Body of pancreas (tissue), 4 donors: ENCODE data around the gene SIK3. TPM values are rescaled to one million over a fixed set of nuclear protein-coding genes. Genes with fewer than 3 reads are reported as not detected.

Source experiments
- ATAC-seq: fragments of 150-250 bp; one replicate; pipeline ENCODE4 v1.9.1; 2016
- DNase-seq, 4 donors: peaks; one replicate each; pipeline ENCODE4 v3.0.0-alpha.2; 2019
- H3K27ac ChIP-seq, 4 donors: fragments of 200-600 bp; sonication (generic); 1 replicate in 3 of 4; 2 replicates in 1 of 4; pipeline versions ENCODE4 v1.5.1 to v1.6.1; 2016 to 2019; ENCODE audit warnings: mild to moderate bottlenecking in 1 of 4, mixed read lengths in 1 of 4, moderate library complexity in 1 of 4
- H3K27me3 ChIP-seq, 2 donors: fragments of 200-600 bp; sonication (generic); one replicate each; pipeline ENCODE4 v1.6.0; 2016; ENCODE audit warnings: mild to moderate bottlenecking in 1 of 2
- H3K36me3 ChIP-seq, 2 donors: fragments of 200-600 bp; sonication (generic); replicated peaks in 1 of 2; 2 replicates each; pipeline ENCODE4 v1.5.1; 2016; ENCODE audit warnings: low read depth in 2 of 2; ENCODE audit not compliant: insufficient read depth in 1 of 2
- H3K4me1 ChIP-seq: fragments of 200-600 bp; sonication (generic); one replicate; pipeline ENCODE4 v1.6.0; 2016
- H3K4me3 ChIP-seq, 2 donors: fragments of 200-600 bp; sonication (generic); 1 replicate in 1 of 2; 2 replicates in 1 of 2; pipeline ENCODE4 v1.5.1; 2016 to 2019
- H3K9me3 ChIP-seq, 3 donors: fragments of 200-600 bp; sonication (generic); 1 replicate in 2 of 3; 2 replicates in 1 of 3; pipeline ENCODE4 v1.5.1; 2016
- POLR2A ChIP-seq, 3 donors: fragments of 450-650 bp; IDR thresholded peaks; one replicate each; pipeline ENCODE4 v1.6.1; 2016; ENCODE audit warnings: antibody characterized with exemption in 3 of 3, mild to moderate bottlenecking in 2 of 3
- WGBS, 2 donors: methylation state at CpG; one replicate each; pipeline ENCODE4 v1.1.5; 2017; 5-methylcytosine and 5-hydroxymethylcytosine counted together
- intact Hi-C: fragments of 100-400 bp; cut with DNase I; formaldehyde crosslinking; loops from one replicate; pipeline ENCODE4 v1.15.1; 2023
- total RNA-seq, 2 donors: library from RNA; depleted of rRNA; stranded (reverse); fragments of >200 nt; gene quantifications; one replicate each; pipeline ENCODE4 v1.1.0, GENCODE V29; 2016
- TF ChIP-seq, protein P1 (sequence below), 7 experiments: fragments of 450-650 bp in 4 of 7; fragments of 200-600 bp in 3 of 7; sonication (generic) in 3 of 7; IDR thresholded peaks; one replicate each; pipeline ENCODE4 v1.5.1; 2016 to 2019; ENCODE audit warnings: antibody characterized with exemption in 7 of 7

Gene SIK3
- total RNA-seq, 2 donors from 2014 or later = 24.1 to 46.1 TPM

GRCh38 chr11:117044287-117045035 lies 53.8 kb downstream of the SIK3 start:
- 78 to 84% methylated on average over 7 of the region's 7 CpGs for WGBS, 2 donors
- DNase-seq = no peak
- H3K9me3 ChIP-seq = no peaks in the 10 kb centered on the region
- no peaks in the 10 kb centered on the region for H3K36me3 ChIP-seq
- no peak for TF ChIP-seq POLR2A (IDR thresholded peaks at IDR 0.05)
- TF ChIP-seq, protein P1, sequence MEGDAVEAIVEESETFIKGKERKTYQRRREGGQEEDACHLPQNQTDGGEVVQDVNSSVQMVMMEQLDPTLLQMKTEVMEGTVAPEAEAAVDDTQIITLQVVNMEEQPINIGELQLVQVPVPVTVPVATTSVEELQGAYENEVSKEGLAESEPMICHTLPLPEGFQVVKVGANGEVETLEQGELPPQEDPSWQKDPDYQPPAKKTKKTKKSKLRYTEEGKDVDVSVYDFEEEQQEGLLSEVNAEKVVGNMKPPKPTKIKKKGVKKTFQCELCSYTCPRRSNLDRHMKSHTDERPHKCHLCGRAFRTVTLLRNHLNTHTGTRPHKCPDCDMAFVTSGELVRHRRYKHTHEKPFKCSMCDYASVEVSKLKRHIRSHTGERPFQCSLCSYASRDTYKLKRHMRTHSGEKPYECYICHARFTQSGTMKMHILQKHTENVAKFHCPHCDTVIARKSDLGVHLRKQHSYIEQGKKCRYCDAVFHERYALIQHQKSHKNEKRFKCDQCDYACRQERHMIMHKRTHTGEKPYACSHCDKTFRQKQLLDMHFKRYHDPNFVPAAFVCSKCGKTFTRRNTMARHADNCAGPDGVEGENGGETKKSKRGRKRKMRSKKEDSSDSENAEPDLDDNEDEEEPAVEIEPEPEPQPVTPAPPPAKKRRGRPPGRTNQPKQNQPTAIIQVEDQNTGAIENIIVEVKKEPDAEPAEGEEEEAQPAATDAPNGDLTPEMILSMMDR (IDR thresholded peaks at IDR 0.05) = no peak
- no peak overlapping the region for H3K27ac ChIP-seq
- H3K27me3 ChIP-seq = no peaks in the 10 kb centered on the region
- ATAC-seq = no peak
- H3K4me1 ChIP-seq = peaks cover 31% of the 10 kb centered on the region
- H3K4me3 ChIP-seq = no peak overlapping the region
- intact Hi-C loops = no loop called here

- Histone ChIP-seq H3K9me3 (no peaks in the 10 kb centered on the region), H3K27me3 (no peaks in the 10 kb centered on the region), H3K4me1 (peaks cover 37% of the 10 kb centered on the region), H3K27ac (no peak overlapping the region), H3K4me3 (no peak overlapping the region), H3K36me3 (no peaks in the 10 kb centered on the region)
- intact Hi-C loops = no loop called here
- no peak for ATAC-seq
- TF ChIP-seq, protein P1 (IDR thresholded peaks at IDR 0.05) = no peak
- TF ChIP-seq POLR2A (IDR thresholded peaks at IDR 0.05) = no peak
- WGBS, 2 donors = 54 to 61% methylated on average over 3 of the region's 3 CpGs
- no peak for DNase-seq
Measured at GRCh38 chr11:117042689-117043088, 55.5 kb downstream of the SIK3 start.

GRCh38 chr11:117039900-117040299 lies 58.3 kb downstream of the SIK3 start:
- TF ChIP-seq, protein P1 (IDR thresholded peaks at IDR 0.05) = no peak
- no peak for TF ChIP-seq POLR2A (IDR thresholded peaks at IDR 0.05)
- no peak overlapping the region for H3K27ac ChIP-seq
- intact Hi-C loops = no loop called here
- H3K4me3 ChIP-seq = no peak overlapping the region
- 82 to 94% methylated on average over 1 of the region's 1 CpG for WGBS, 2 donors
- no peaks in the 10 kb centered on the region for H3K36me3 ChIP-seq
- H3K9me3 ChIP-seq = no peaks in the 10 kb centered on the region
- DNase-seq = no peak
- H3K27me3 ChIP-seq = no peaks in the 10 kb centered on the region
- ATAC-seq = no peak
- peaks cover 32% of the 10 kb centered on the region for H3K4me1 ChIP-seq

- WGBS, 2 donors = 92 to 95% methylated on average over 3 of the region's 3 CpGs
- no peaks in the 10 kb centered on the region for H3K36me3 ChIP-seq
Measured at GRCh38 chr11:117039270-117039669, 59.0 kb downstream of the SIK3 start.

More at GRCh38 chr11:117039270-117039669, 59.0 kb downstream of the SIK3 start:
- no peaks in the 10 kb centered on the region for H3K9me3 ChIP-seq
- no peak for DNase-seq
- peaks cover 26% of the 10 kb centered on the region for H3K4me1 ChIP-seq
- intact Hi-C loops = no loop called here
- no peak overlapping the region for H3K4me3 ChIP-seq
- no peak for ATAC-seq
- H3K27ac ChIP-seq = no peak overlapping the region
- H3K27me3 ChIP-seq = no peaks in the 10 kb centered on the region
- TF ChIP-seq, protein P1 (IDR thresholded peaks at IDR 0.05) = no peak
- TF ChIP-seq POLR2A (IDR thresholded peaks at IDR 0.05) = no peak
